CD4-positive, CD25-positive, alpha-beta regulatory T cell (primary cell): ENCODE results near the gene PLA2G12A. TPM values are rescaled to one million over a fixed set of nuclear protein-coding genes. Genes with fewer than 3 reads are reported as not detected.
A peak's percentile ranks its signal among the peaks of the same experiment; 100 is the strongest.

Source experiments
- ATAC-seq, 2 donors: fragments of 150-1000 bp; cut with Tn5 transposase; one replicate each; pipeline ENCODE4 v1.10.0; 2021; ENCODE audit warnings: low read depth in 2 of 2, moderate number of reproducible peaks in 2 of 2, moderate library complexity in 1 of 2
- DNase-seq, 3 donors: peaks; one replicate each; pipeline versions ENCODE4 v3.0.0 to v3.0.0-alpha.2; 2012 to 2022; ENCODE audit warnings: mixed read lengths in 1 of 3
- H3K27ac ChIP-seq: one replicate; pipeline ENCODE4 v1.7.0; 2013; ENCODE audit warnings: mild to moderate bottlenecking, low read length; ENCODE audit not compliant: insufficient read depth, poor library complexity, severe bottlenecking
- H3K27me3 ChIP-seq: one replicate; pipeline ENCODE4 v1.7.0; 2013; ENCODE audit warnings: low read length; ENCODE audit not compliant: control insufficient read depth, insufficient read depth
- H3K36me3 ChIP-seq: one replicate; pipeline ENCODE4 v1.7.0; 2013; ENCODE audit warnings: mild to moderate bottlenecking, low read length, moderate library complexity; ENCODE audit not compliant: control insufficient read depth, insufficient read depth
- H3K4me1 ChIP-seq: 2 replicates; pipeline ENCODE4 v1.7.0; 2013; ENCODE audit warnings: mild to moderate bottlenecking, low read length; ENCODE audit not compliant: insufficient read depth, control insufficient read depth, poor library complexity, severe bottlenecking
- H3K4me3 ChIP-seq: one replicate; pipeline ENCODE4 v1.7.0; 2013; ENCODE audit warnings: low read depth, mild to moderate bottlenecking, low read length, moderate library complexity
- H3K9me3 ChIP-seq, 2 experiments: 1 replicate in 1 of 2; 2 replicates in 1 of 2; pipeline ENCODE4 v1.7.0; 2013; ENCODE audit warnings: low read length in 2 of 2, mild to moderate bottlenecking in 1 of 2, moderate library complexity in 1 of 2; ENCODE audit not compliant: control insufficient read depth in 2 of 2
- H3K27ac Mint-ChIP-seq, 3 donors: one replicate each; pipeline ENCODE4 v1.8.0; 2020 to 2022; ENCODE audit warnings: mild to moderate bottlenecking in 3 of 3, mixed read lengths in 3 of 3, moderate library complexity in 2 of 3
- H3K27me3 Mint-ChIP-seq: one replicate; pipeline ENCODE4 v1.8.0; 2022; ENCODE audit warnings: mild to moderate bottlenecking, mixed read lengths
- H3K36me3 Mint-ChIP-seq: one replicate; pipeline ENCODE4 v1.8.0; 2020; ENCODE audit warnings: mixed read lengths
- H3K4me1 Mint-ChIP-seq, 4 donors: one replicate each; pipeline ENCODE4 v1.8.0; 2020 to 2022; ENCODE audit warnings: mixed read lengths in 4 of 4, mild to moderate bottlenecking in 1 of 4
- H3K4me3 Mint-ChIP-seq, 4 donors: one replicate each; pipeline ENCODE4 v1.8.0; 2020 to 2022; ENCODE audit warnings: mild to moderate bottlenecking in 4 of 4, mixed read lengths in 4 of 4, moderate library complexity in 3 of 4
- H3K9me3 Mint-ChIP-seq, 7 donors: one replicate each; pipeline ENCODE4 v1.8.0; 2020 to 2022; ENCODE audit warnings: mixed read lengths in 7 of 7, mild to moderate bottlenecking in 3 of 7, moderate library complexity in 2 of 7
- polyA plus RNA-seq, 4 donors: library from polyadenylated mRNA; unstranded; fragments of 300-500 nt; fragmentation: Illumina TruSeq; gene quantifications; one replicate each; pipeline ENCODE4 v1.2.3, GENCODE V29; 2021
- total RNA-seq: library from RNA; stranded (reverse); gene quantifications from one replicate; pipeline ENCODE4 v1.2.3, GENCODE V29; 2022

Gene PLA2G12A
- total and polyA plus RNA-seq, 5 donors from 2014 or later: 13.3 to 48.4 (median 42.6) TPM

- Mint-ChIP-seq H3K4me3 (no peak overlapping the region), H3K27ac (no peak overlapping the region)
- no peak for DNase-seq
These were observed 7.5 kb downstream of the PLA2G12A start for GRCh38 chr4:109722357-109722756.

GRCh38 chr4:109721033-109721432 lies 8.8 kb downstream of the PLA2G12A start:
- Mint-ChIP-seq H3K9me3 (no peaks in the 10 kb centered on the region), H3K4me3 (peak overlapping the region in 1 of 4 donors; percentile 80), H3K27me3 (no peaks in the 10 kb centered on the region), H3K27ac (peak overlapping the region in 1 of 3 donors; percentile 43), H3K36me3 (peaks cover 42% of the 10 kb centered on the region), H3K4me1 (peaks cover under 1 to 22% (median 12%) of the 10 kb centered on the region in 4 donors)
- no peaks in the 10 kb centered on the region for H3K9me3 ChIP-seq
- no peak overlapping the region for H3K4me3 ChIP-seq
- DNase-seq: no peak
- no peaks in the 10 kb centered on the region for H3K27me3 ChIP-seq
- no peaks in the 10 kb centered on the region for H3K4me1 ChIP-seq
- ATAC-seq: no peak
- peaks cover 14% of the 10 kb centered on the region for H3K36me3 ChIP-seq
- H3K27ac ChIP-seq: no peak overlapping the region

More at GRCh38 chr4:109722357-109722756, 7.5 kb downstream of the PLA2G12A start:
- Mint-ChIP-seq H3K9me3 (no peaks in the 10 kb centered on the region), H3K4me1 (peaks cover 0 to 21% (median 9%) of the 10 kb centered on the region in 4 donors), H3K36me3 (peaks cover 40% of the 10 kb centered on the region), H3K27me3 (no peaks in the 10 kb centered on the region)
- Histone ChIP-seq H3K36me3 (peaks cover 2% of the 10 kb centered on the region), H3K9me3 (no peaks in the 10 kb centered on the region), H3K27ac (no peak overlapping the region), H3K4me3 (no peak overlapping the region), H3K4me1 (no peaks in the 10 kb centered on the region), H3K27me3 (no peaks in the 10 kb centered on the region)
- ATAC-seq: no peak

DNA sequence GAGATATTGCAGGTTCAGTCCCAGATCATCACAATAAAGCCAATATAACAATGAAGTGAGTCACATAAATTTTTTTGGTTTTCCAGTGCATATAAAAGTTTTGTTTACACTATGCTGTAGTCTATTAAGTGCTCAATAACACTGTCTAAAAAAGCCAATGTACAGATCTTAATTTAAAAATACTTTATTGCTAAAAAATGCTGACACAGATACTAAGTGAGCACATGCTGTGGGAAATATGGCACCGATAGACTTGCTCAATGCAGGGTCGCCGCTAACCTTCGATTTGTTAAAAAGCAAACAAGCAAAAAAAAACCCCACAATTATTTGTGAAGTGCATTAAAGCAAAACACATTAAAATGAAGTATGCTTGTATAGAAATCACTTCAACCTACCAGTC lies 10.3 kb downstream of the PLA2G12A start:
- H3K36me3 Mint-ChIP-seq: peaks cover 42% of the 10 kb centered on the region
- no peak overlapping the region for H3K27ac Mint-ChIP-seq

GRCh38 chr4:109718759-109719158 lies 11.1 kb downstream of the PLA2G12A start:
- Histone ChIP-seq H3K36me3 (peaks cover 17% of the 10 kb centered on the region), H3K27ac (no peak overlapping the region), H3K4me1 (no peaks in the 10 kb centered on the region), H3K4me3 (no peak overlapping the region), H3K9me3 (no peaks in the 10 kb centered on the region), H3K27me3 (no peaks in the 10 kb centered on the region)
- Mint-ChIP-seq H3K27me3 (no peaks in the 10 kb centered on the region), H3K4me3 (no peak overlapping the region), H3K36me3 (peaks cover 38% of the 10 kb centered on the region), H3K9me3 (no peaks in the 10 kb centered on the region), H3K27ac (no peak overlapping the region), H3K4me1 (peaks cover 6 to 22% (median 10%) of the 10 kb centered on the region in 4 donors)
- ATAC-seq (no peak), DNase-seq (no peak)

More for the DNA sequence above, 10.3 kb downstream of the PLA2G12A start:
- H3K27me3 Mint-ChIP-seq: no peaks in the 10 kb centered on the region
- DNase-seq (no peak), ATAC-seq (no peak)
- Histone ChIP-seq H3K9me3 (no peaks in the 10 kb centered on the region), H3K4me3 (no peak overlapping the region), H3K36me3 (peaks cover 14% of the 10 kb centered on the region), H3K27ac (no peak overlapping the region), H3K27me3 (no peaks in the 10 kb centered on the region), H3K4me1 (no peaks in the 10 kb centered on the region)
- peaks cover 6 to 25% (median 13%) of the 10 kb centered on the region in 4 donors for H3K4me1 Mint-ChIP-seq
- H3K4me3 Mint-ChIP-seq: no peak overlapping the region
- H3K9me3 Mint-ChIP-seq: no peaks in the 10 kb centered on the region

GRCh38 chr4:109713500-109713899 lies 16.4 kb downstream of the PLA2G12A start:
- Histone ChIP-seq H3K4me3 (no peak overlapping the region), H3K27ac (no peak overlapping the region), H3K36me3 (peaks cover 21% of the 10 kb centered on the region), H3K27me3 (no peaks in the 10 kb centered on the region), H3K4me1 (no peaks in the 10 kb centered on the region), H3K9me3 (no peaks in the 10 kb centered on the region)
- no peaks in the 10 kb centered on the region for H3K27me3 Mint-ChIP-seq
- ATAC-seq (no peak), DNase-seq (no peak)
- H3K9me3 Mint-ChIP-seq: no peaks in the 10 kb centered on the region
- peaks cover 6 to 9% (median 8%) of the 10 kb centered on the region in 4 donors for H3K4me1 Mint-ChIP-seq
- peaks cover 32% of the 10 kb centered on the region for H3K36me3 Mint-ChIP-seq
- no peak overlapping the region for H3K27ac Mint-ChIP-seq
- no peak overlapping the region for H3K4me3 Mint-ChIP-seq

GRCh38 chr4:109708990-109709389 lies 20.9 kb downstream of the PLA2G12A start:
- no peaks in the 10 kb centered on the region for H3K9me3 Mint-ChIP-seq
- Histone ChIP-seq H3K27me3 (no peaks in the 10 kb centered on the region), H3K27ac (no peak overlapping the region), H3K36me3 (peaks cover 4% of the 10 kb centered on the region), H3K4me1 (peaks cover 2% of the 10 kb centered on the region), H3K4me3 (no peak overlapping the region), H3K9me3 (no peaks in the 10 kb centered on the region)
- H3K4me3 Mint-ChIP-seq: no peak overlapping the region
- H3K4me1 Mint-ChIP-seq: peaks cover 1 to 5% (median 4%) of the 10 kb centered on the region in 4 donors
- DNase-seq (no peak), ATAC-seq (no peak)
- H3K27ac Mint-ChIP-seq: no peak overlapping the region
- H3K27me3 Mint-ChIP-seq: no peaks in the 10 kb centered on the region
- peaks cover 9% of the 10 kb centered on the region for H3K36me3 Mint-ChIP-seq

GRCh38 chr4:109708435-109708834 lies 21.4 kb downstream of the PLA2G12A start:
- Mint-ChIP-seq H3K4me1 (peaks cover 5 to 11% (median 8%) of the 10 kb centered on the region in 4 donors), H3K9me3 (no peaks in the 10 kb centered on the region), H3K4me3 (no peak overlapping the region), H3K36me3 (peaks cover 9% of the 10 kb centered on the region), H3K27ac (no peak overlapping the region), H3K27me3 (no peaks in the 10 kb centered on the region)
- H3K4me1 ChIP-seq: peaks cover 7% of the 10 kb centered on the region
- H3K27ac ChIP-seq: no peak overlapping the region
- no peaks in the 10 kb centered on the region for H3K27me3 ChIP-seq
- H3K36me3 ChIP-seq: peaks cover 4% of the 10 kb centered on the region
- no peak overlapping the region for H3K4me3 ChIP-seq
- no peak for DNase-seq
- no peaks in the 10 kb centered on the region for H3K9me3 ChIP-seq
- ATAC-seq: no peak

- H3K4me3 Mint-ChIP-seq: peak overlapping the region; percentile 91 to 98 (median 94)
- no peaks in the 10 kb centered on the region for H3K27me3 Mint-ChIP-seq
- no peaks in the 10 kb centered on the region for H3K27me3 ChIP-seq
- peak overlapping the region; percentile 68 for H3K4me3 ChIP-seq
- H3K9me3 ChIP-seq: no peaks in the 10 kb centered on the region
- H3K27ac Mint-ChIP-seq: peak overlapping the region; percentile 54 to 94 (median 89)
- H3K4me1 Mint-ChIP-seq: peaks cover 29 to 51% (median 37%) of the 10 kb centered on the region in 4 donors
- ATAC-seq: no peak
- H3K36me3 Mint-ChIP-seq: peaks cover 4% of the 10 kb centered on the region
- DNase-seq: peak in 1 of 3 donors; percentile 16
- peaks cover 24% of the 10 kb centered on the region for H3K4me1 ChIP-seq
- peak overlapping the region; percentile 76 for H3K27ac ChIP-seq
- no peaks in the 10 kb centered on the region for H3K36me3 ChIP-seq
- H3K9me3 Mint-ChIP-seq: no peaks in the 10 kb centered on the region
These were observed 26.1 kb downstream of the PLA2G12A start for GRCh38 chr4:109703664-109704361.
